Adrenal gland (tissue), 12 donors: ENCODE measurements around the gene TTLL5. TPM values are rescaled to one million over a fixed set of nuclear protein-coding genes. Genes with fewer than 3 reads are reported as not detected.

Experiments
- DNase-seq, 7 donors: peaks; one replicate each; pipeline ENCODE4 v3.0.0-alpha.2; 2019 to 2020
- H3K27ac ChIP-seq, 5 donors: fragments of 200-600 bp; sonication (generic) in 4 of 5; 1 replicate in 3 of 5; 2 replicates in 2 of 5; pipeline versions ENCODE4 v1.5.1 to v1.8.0; 2016 to 2020; ENCODE audit warnings: mild to moderate bottlenecking in 1 of 5
- H3K27me3 ChIP-seq: fragments of 200-600 bp; 2 replicates; pipeline ENCODE4 v1.8.0; 2021
- H3K36me3 ChIP-seq, 2 donors: fragments of 200-600 bp; replicated peaks in 1 of 2; 1 replicate in 1 of 2; 2 replicates in 1 of 2; pipeline versions ENCODE4 v1.5.1 to v1.8.0; 2018 to 2022
- H3K4me1 ChIP-seq, 2 donors: fragments of 200-600 bp; replicated peaks in 1 of 2; 1 replicate in 1 of 2; 2 replicates in 1 of 2; pipeline versions ENCODE4 v1.5.1 to v1.8.0; 2018 to 2021
- H3K4me3 ChIP-seq, 4 donors: fragments of 200-600 bp; sonication (generic) in 3 of 4; one replicate each; pipeline ENCODE4 v1.5.1; 2016 to 2018
- H3K9me3 ChIP-seq, 3 donors: fragments of 200-600 bp; sonication (generic) in 1 of 3; replicated peaks in 1 of 3; 1 replicate in 2 of 3; 2 replicates in 1 of 3; pipeline versions ENCODE4 v1.5.1 to v1.8.0; 2016 to 2021
- CTCF ChIP-seq, 6 experiments: fragments of 450-650 bp in 4 of 6; fragments of 200-600 bp in 2 of 6; sonication (generic) in 1 of 6; IDR thresholded peaks; 1 replicate in 5 of 6; 2 replicates in 1 of 6; pipeline versions ENCODE4 v1.5.1 to v1.8.0; 2016 to 2021; ENCODE audit warnings: antibody characterized with exemption in 6 of 6, mild to moderate bottlenecking in 2 of 6, moderate library complexity in 1 of 6
- POLR2A ChIP-seq, 2 donors: fragments of 450-650 bp; IDR thresholded peaks; one replicate each; pipeline ENCODE4 v1.6.1; 2017; ENCODE audit warnings: antibody characterized with exemption in 2 of 2, mild to moderate bottlenecking in 2 of 2, moderate library complexity in 1 of 2
- WGBS, 4 donors: extraction: QIAGEN DNeasy Blood & Tissue Kit in 2 of 4; methylation state at CpG; one replicate each; pipeline versions ENCODE4 v1.1.5 to v1.1.7; 2013 to 2017; 5-methylcytosine and 5-hydroxymethylcytosine counted together
- intact Hi-C, 2 donors: fragments of 100-400 bp; cut with DNase I; formaldehyde crosslinking; loops; one replicate each; pipeline versions ENCODE4 v1.14.1 to v1.15.0; 2022 to 2023
- polyA plus RNA-seq, 3 donors: library from polyadenylated mRNA; stranded (reverse); fragments of 200-250 nt in 2 of 3; fragments of 350-450 nt in 1 of 3; fragmentation: Illumina TruSeq in 1 of 3; extraction: RNeasy Lipid Tissue Mini Kit (QIAGEN cat#74804) in 1 of 3; gene quantifications; one replicate each; pipeline ENCODE4 v1.2.3, GENCODE V29; 2013 to 2014
- total RNA-seq, 9 donors: library from RNA; depleted of rRNA in 4 of 9; stranded (reverse); fragments of >200 nt in 4 of 9; fragments of 120-200 nt in 1 of 9; fragmentation: NEBNext Ultra II Directional in 1 of 9; extraction: Animal tissue kit (Norgen Biotek cat#: 25700) in 1 of 9; gene quantifications; one replicate each; pipeline versions ENCODE4 v1.1.0 to v1.2.4, GENCODE V29; 2013 to 2023
- donor health status: healthy with polysubstance abuse.
- donor health status: Bipolar disorder and iron deficiency.
- donor health status: DM: yes; HTN: yes; CAD: no.
- donor health status: DM: no; HTN: no; CAD: no.
- donor health status: DM: no; HTN: no; CAD: no.
- donor health status: DM: yes; HTN: yes; CAD: no.

TTLL5 gene
- total and polyA plus RNA-seq, 12 donors: 12.7 to 34.0 (median 24.1) TPM

- intact Hi-C loops: no loop called here
- Histone ChIP-seq H3K36me3 (peaks cover 0 to 16% of the 10 kb centered on the region in 2 donors), H3K27me3 (no peaks in the 10 kb centered on the region), H3K4me3 (no peak overlapping the region), H3K4me1 (no peaks in the 10 kb centered on the region), H3K9me3 (no peaks in the 10 kb centered on the region), H3K27ac (no peak overlapping the region)
- TF ChIP-seq POLR2A (IDR thresholded peaks at IDR 0.05): no peak
- TF ChIP-seq CTCF (IDR thresholded peaks at IDR 0.05): no peak
- 82 to 93% (median 89%) methylated on average over 1 of the region's 1 CpG for WGBS, 4 donors
- no peak for DNase-seq
Observed at GRCh38 chr14:75672605-75673192, 11.7 kb downstream of the TTLL5 start.

GRCh38 chr14:75673345-75674035 lies 12.4 kb downstream of the TTLL5 start:
- DNase-seq: no peak
- 93 to 98% (median 96%) methylated on average over 4 of the region's 4 CpGs for WGBS, 4 donors
- Histone ChIP-seq H3K27ac (no peak overlapping the region), H3K27me3 (no peaks in the 10 kb centered on the region), H3K4me3 (no peak overlapping the region), H3K4me1 (no peaks in the 10 kb centered on the region), H3K9me3 (no peaks in the 10 kb centered on the region), H3K36me3 (peaks cover 0 to 16% of the 10 kb centered on the region in 2 donors)
- intact Hi-C loops: no loop called here
- TF ChIP-seq POLR2A (IDR thresholded peaks at IDR 0.05) (no peak), CTCF (IDR thresholded peaks at IDR 0.05) (no peak)

- peaks cover 0 to 4% of the 10 kb centered on the region in 2 donors for H3K36me3 ChIP-seq
- H3K27me3 ChIP-seq: no peaks in the 10 kb centered on the region
- H3K9me3 ChIP-seq: no peaks in the 10 kb centered on the region
- H3K4me1 ChIP-seq: no peaks in the 10 kb centered on the region
- no peak overlapping the region for H3K27ac ChIP-seq
- intact Hi-C loops: no loop called here
- 75 to 82% (median 79%) methylated on average over 2 of the region's 2 CpGs for WGBS, 4 donors
- DNase-seq: no peak
- no peak for TF ChIP-seq CTCF (IDR thresholded peaks at IDR 0.05)
- no peak overlapping the region for H3K4me3 ChIP-seq
Observed at GRCh38 chr14:75675265-75675960, 14.4 kb downstream of the TTLL5 start.

GRCh38 chr14:75685910-75686309 lies 24.9 kb downstream of the TTLL5 start:
- no peak for DNase-seq
- no peak overlapping the region for H3K4me3 ChIP-seq
- H3K9me3 ChIP-seq: no peaks in the 10 kb centered on the region
- H3K4me1 ChIP-seq: no peaks in the 10 kb centered on the region
- H3K27me3 ChIP-seq: no peaks in the 10 kb centered on the region
- peaks cover 0 to 28% of the 10 kb centered on the region in 2 donors for H3K36me3 ChIP-seq
- H3K27ac ChIP-seq: no peak overlapping the region
- intact Hi-C loops: no loop called here
- TF ChIP-seq POLR2A (IDR thresholded peaks at IDR 0.05): no peak
- TF ChIP-seq CTCF (IDR thresholded peaks at IDR 0.05): no peak
- WGBS, 4 donors: 85 to 100% (median 94%) methylated on average over 2 of the region's 2 CpGs
